Stomach (tissue), 9 donors: Measurements from ENCODE around the gene RPN1. TPM values are rescaled to one million over a fixed set of nuclear protein-coding genes. Genes with fewer than 3 reads are reported as not detected.

Experiments used
- DNase-seq, 2 donors: peaks; one replicate each; pipeline versions ENCODE4 v3.0.0 to v3.0.0-alpha.2; 2013 to 2019
- H3K27ac ChIP-seq, 5 donors: fragments of 200-600 bp in 4 of 5; sonication (generic) in 4 of 5; one replicate each; pipeline ENCODE4 v1.5.1; 2013 to 2019; ENCODE audit warnings: mild to moderate bottlenecking in 1 of 5, moderate library complexity in 1 of 5
- H3K27me3 ChIP-seq, 3 donors: fragments of 200-600 bp; sonication (generic); one replicate each; pipeline ENCODE4 v1.5.1; 2017 to 2019; ENCODE audit warnings: mixed run types in 1 of 3
- H3K36me3 ChIP-seq, 4 donors: fragments of 200-600 bp; sonication (generic); 1 replicate in 3 of 4; 2 replicates in 1 of 4; pipeline ENCODE4 v1.5.1; 2016 to 2019
- H3K4me1 ChIP-seq, 4 donors: fragments of 200-600 bp; sonication (generic); one replicate each; pipeline ENCODE4 v1.5.1; 2016 to 2019
- H3K4me3 ChIP-seq, 4 donors: fragments of 200-600 bp; sonication (generic) in 3 of 4; one replicate each; pipeline ENCODE4 v1.5.1; 2016 to 2019; ENCODE audit warnings: mild to moderate bottlenecking in 1 of 4
- H3K9me3 ChIP-seq, 4 donors: fragments of 200-600 bp; sonication (generic); one replicate each; pipeline ENCODE4 v1.5.1; 2016 to 2019
- CTCF ChIP-seq, 7 experiments: fragments of 450-650 bp in 4 of 7; fragments of 200-600 bp in 3 of 7; sonication (generic) in 3 of 7; IDR thresholded peaks; one replicate each; pipeline ENCODE4 v1.5.1; 2016 to 2019; ENCODE audit warnings: antibody characterized with exemption in 7 of 7, control low read depth in 2 of 7, mild to moderate bottlenecking in 1 of 7
- EP300 ChIP-seq: sonication (generic); formaldehyde crosslinking; IDR thresholded peaks from one replicate; pipeline ENCODE4 v1.6.1; 2017; ENCODE audit warnings: antibody characterized with exemption
- POLR2A ChIP-seq, 4 donors: fragments of 450-650 bp; IDR thresholded peaks; one replicate each; pipeline ENCODE4 v1.6.1; 2016; ENCODE audit warnings: antibody characterized with exemption in 4 of 4, control low read depth in 2 of 4, mild to moderate bottlenecking in 1 of 4, moderate library complexity in 1 of 4
- POLR2AphosphoS5 ChIP-seq, 3 donors: sonication (generic); formaldehyde crosslinking; IDR thresholded peaks; one replicate each; pipeline ENCODE4 v1.6.1; 2016; ENCODE audit warnings: antibody characterized with exemption in 3 of 3
- WGBS, 5 donors: extraction: QIAGEN DNeasy Blood & Tissue Kit in 3 of 5; methylation state at CpG; one replicate each; pipeline versions ENCODE4 v1.1.5 to v1.1.7; 2013 to 2018; 5-methylcytosine and 5-hydroxymethylcytosine counted together
- intact Hi-C: fragments of 100-400 bp; cut with DNase I; formaldehyde crosslinking; loops from one replicate; pipeline ENCODE4 v1.15.1; 2023; ENCODE audit warnings: low total_unique reads
- polyA plus RNA-seq, 3 donors: library from polyadenylated mRNA; stranded (reverse); fragments of 200-250 nt; gene quantifications; one replicate each; pipeline ENCODE4 v1.2.3, GENCODE V29; 2013
- total RNA-seq, 5 donors: library from RNA; depleted of rRNA; stranded (reverse); fragments of >200 nt; gene quantifications; one replicate each; pipeline versions ENCODE4 v1.1.0 to v1.2.3, GENCODE V29; 2014 to 2016
- donor health status: healthy with polysubstance abuse.
- donor health status: Bipolar disorder and iron deficiency.
- donor health status: healthy.

RPN1 gene
- total and polyA plus RNA-seq, 8 donors: 39.9 to 328 (median 107) TPM

- no peak for DNase-seq
- 90 to 98% (median 93%) methylated on average over 4 to 8 of the region's 8 CpGs for WGBS, 5 donors
- intact Hi-C loops: no loop called here
- no peak overlapping the region for H3K27ac ChIP-seq
- H3K9me3 ChIP-seq: no peaks in the 10 kb centered on the region
- TF ChIP-seq CTCF (IDR thresholded peaks at IDR 0.05) (no peak), EP300 (no peak), POLR2AphosphoS5 (IDR thresholded peaks at IDR 0.05) (no peak), POLR2A (IDR thresholded peaks at IDR 0.05) (no peak)
- H3K4me3 ChIP-seq: no peak overlapping the region
- no peaks in the 10 kb centered on the region for H3K36me3 ChIP-seq
- no peaks in the 10 kb centered on the region for H3K27me3 ChIP-seq
- H3K4me1 ChIP-seq: peaks cover 8 to 10% (median 9%) of the 10 kb centered on the region in 4 donors
Measured at GRCh38 chr3:128603313-128603712, 47.3 kb downstream of the RPN1 start.

GRCh38 chr3:128598884-128599664 lies 51.5 kb downstream of the RPN1 start:
- 75 to 82% (median 79%) methylated on average over 14 to 18 of the region's 18 CpGs for WGBS, 5 donors
- Histone ChIP-seq H3K4me1 (no peaks in the 10 kb centered on the region), H3K36me3 (no peaks in the 10 kb centered on the region), H3K27ac (no peak overlapping the region), H3K9me3 (no peaks in the 10 kb centered on the region), H3K27me3 (no peaks in the 10 kb centered on the region), H3K4me3 (no peak overlapping the region)
- intact Hi-C loops: no loop called here
- TF ChIP-seq POLR2AphosphoS5 (IDR thresholded peaks at IDR 0.05) (no peak), POLR2A (IDR thresholded peaks at IDR 0.05) (no peak)
- DNase-seq: no peak

- no peak overlapping the region for H3K27ac ChIP-seq
- no peak for TF ChIP-seq CTCF (IDR thresholded peaks at IDR 0.05)
- TF ChIP-seq POLR2AphosphoS5 (IDR thresholded peaks at IDR 0.05): no peak
- no peak for TF ChIP-seq EP300
- no peak for TF ChIP-seq POLR2A (IDR thresholded peaks at IDR 0.05)
- H3K4me3 ChIP-seq: no peak overlapping the region
- no peaks in the 10 kb centered on the region for H3K36me3 ChIP-seq
- peaks cover 0 to 4% (median 0%) of the 10 kb centered on the region in 3 donors for H3K27me3 ChIP-seq
- intact Hi-C loops: no loop called here
- WGBS, 5 donors: 75 to 87% (median 78%) methylated on average over 6 of the region's 6 CpGs
- no peak for DNase-seq
- H3K4me1 ChIP-seq: no peaks in the 10 kb centered on the region
- no peaks in the 10 kb centered on the region for H3K9me3 ChIP-seq
Measured at GRCh38 chr3:128597900-128598299, 52.7 kb downstream of the RPN1 start.

- peaks cover 0 to 13% (median 0%) of the 10 kb centered on the region in 3 donors for H3K27me3 ChIP-seq
- no peak overlapping the region for H3K4me3 ChIP-seq
- intact Hi-C loops: no loop called here
- TF ChIP-seq POLR2A (IDR thresholded peaks at IDR 0.05) (no peak), CTCF (IDR thresholded peaks at IDR 0.05) (no peak), EP300 (no peak), POLR2AphosphoS5 (IDR thresholded peaks at IDR 0.05) (no peak)
- 75 to 90% (median 83%) methylated on average over 4 of the region's 4 CpGs for WGBS, 5 donors
- H3K4me1 ChIP-seq: peaks cover 0 to 4% (median 0%) of the 10 kb centered on the region in 4 donors
- H3K9me3 ChIP-seq: no peaks in the 10 kb centered on the region
- H3K27ac ChIP-seq: no peak overlapping the region
- DNase-seq: no peak
- no peaks in the 10 kb centered on the region for H3K36me3 ChIP-seq
Measured at GRCh38 chr3:128592864-128593263, 57.8 kb downstream of the RPN1 start.
